Measurements from ENCODE around the gene GSTA4.

Gene GSTA4

DNA sequence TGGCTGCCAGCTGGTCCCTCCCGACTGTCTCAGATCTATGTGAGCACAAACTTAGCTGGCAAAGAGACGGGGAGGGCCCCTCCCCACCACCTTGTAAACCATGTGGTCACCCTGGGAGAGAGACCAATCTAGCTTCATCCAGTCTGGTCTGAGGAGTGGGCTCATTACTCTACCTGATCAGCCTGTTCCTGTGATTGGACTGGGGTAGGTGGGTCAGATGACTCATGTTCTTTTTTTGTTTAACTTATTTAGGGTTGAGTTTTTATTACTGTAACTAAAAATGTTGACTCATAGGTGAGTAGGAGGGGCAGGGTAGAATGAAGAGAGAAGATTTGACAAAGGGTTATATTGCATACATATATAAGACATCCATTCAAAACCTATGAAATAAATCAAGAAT lies 4.7 kb downstream of the GSTA4 start:
- no peaks in the 10 kb centered on the region for H3K4me1 ChIP-seq (ENCODE audit: control insufficient read depth, insufficient read depth, low read length)
- H3K9ac ChIP-seq (ENCODE audit: low read depth, low read length) = no peak overlapping the region
- no peak overlapping the region for H3K4me3 ChIP-seq (ENCODE audit: low read depth, low read length)

DNA sequence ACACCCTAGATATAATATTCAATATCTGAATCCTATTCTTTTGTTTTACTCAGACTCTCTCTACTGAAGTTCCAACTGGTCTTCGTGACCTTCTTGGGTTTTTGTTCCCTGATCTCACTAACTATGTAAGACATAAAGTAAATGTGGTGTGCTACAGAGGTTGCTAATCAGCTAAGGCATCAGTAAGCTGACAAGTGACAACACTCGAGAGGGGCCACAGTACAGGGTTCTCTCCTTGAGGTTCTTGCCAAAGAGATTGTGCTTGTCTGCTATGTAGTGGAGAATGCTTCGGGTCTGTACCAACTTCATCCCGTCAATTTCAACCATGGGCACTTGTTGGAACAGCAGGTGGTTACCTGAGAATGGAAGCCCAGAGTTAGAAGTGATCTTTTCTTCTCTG lies 9.9 kb downstream of the GSTA4 start:
- no peaks in the 10 kb centered on the region for H3K9me3 ChIP-seq (ENCODE audit: control insufficient read depth, insufficient read depth, low read length)
- H3K4me1 ChIP-seq (ENCODE audit: control insufficient read depth, insufficient read depth, low read length) = no peaks in the 10 kb centered on the region
- no peaks in the 10 kb centered on the region for H3K36me3 ChIP-seq (ENCODE audit: control insufficient read depth, insufficient read depth, low read length)
- no peaks in the 10 kb centered on the region for H3K27me3 ChIP-seq (ENCODE audit: control insufficient read depth, insufficient read depth, low read length)
- H3K4me3 ChIP-seq (ENCODE audit: low read depth, low read length) = no peak overlapping the region
- no peak overlapping the region for H3K9ac ChIP-seq (ENCODE audit: low read depth, low read length)

More for the DNA sequence above, 4.7 kb downstream of the GSTA4 start:
- no peaks in the 10 kb centered on the region for H3K9me3 ChIP-seq (ENCODE audit: control insufficient read depth, insufficient read depth, low read length)
- H3K27me3 ChIP-seq (ENCODE audit: control insufficient read depth, insufficient read depth, low read length) = no peaks in the 10 kb centered on the region
- H3K36me3 ChIP-seq (ENCODE audit: control insufficient read depth, insufficient read depth, low read length) = no peaks in the 10 kb centered on the region

DNA sequence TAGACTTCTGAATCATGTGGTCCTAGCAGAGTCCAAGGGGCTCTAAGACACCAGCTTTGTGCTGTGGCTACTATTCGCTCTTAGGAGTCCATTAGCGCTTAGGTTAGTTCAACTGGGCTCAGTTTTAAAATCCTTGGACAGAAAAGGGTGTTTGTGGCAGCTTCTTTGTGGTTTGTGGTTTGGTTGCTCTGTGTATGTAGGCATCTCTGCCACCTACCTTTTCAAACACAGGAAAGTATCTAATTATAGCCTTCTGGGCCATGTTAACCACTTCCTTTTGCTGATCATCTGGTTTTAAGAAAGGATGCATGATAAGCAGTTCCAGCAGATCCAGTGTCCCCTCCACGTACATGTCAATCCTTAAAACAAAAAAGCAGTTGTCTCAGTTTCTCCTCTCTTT lies 10.8 kb downstream of the GSTA4 start:
- Histone ChIP-seq H3K4me3 (ENCODE audit: low read depth, low read length) (no peak overlapping the region), H3K36me3 (ENCODE audit: control insufficient read depth, insufficient read depth, low read length) (no peaks in the 10 kb centered on the region), H3K9ac (ENCODE audit: low read depth, low read length) (no peak overlapping the region)

GRCh38 chr6:52983159-52983848 lies 11.8 kb downstream of the GSTA4 start:
- Histone ChIP-seq H3K9ac (ENCODE audit: low read depth, low read length) (no peak overlapping the region), H3K27me3 (ENCODE audit: control insufficient read depth, insufficient read depth, low read length) (no peaks in the 10 kb centered on the region), H3K4me3 (ENCODE audit: low read depth, low read length) (no peak overlapping the region), H3K9me3 (ENCODE audit: control insufficient read depth, insufficient read depth, low read length) (no peaks in the 10 kb centered on the region), H3K4me1 (ENCODE audit: control insufficient read depth, insufficient read depth, low read length) (no peaks in the 10 kb centered on the region), H3K36me3 (ENCODE audit: control insufficient read depth, insufficient read depth, low read length) (no peaks in the 10 kb centered on the region)

More for the DNA sequence above, 10.8 kb downstream of the GSTA4 start:
- no peaks in the 10 kb centered on the region for H3K27me3 ChIP-seq (ENCODE audit: control insufficient read depth, insufficient read depth, low read length)
- H3K4me1 ChIP-seq (ENCODE audit: control insufficient read depth, insufficient read depth, low read length) = no peaks in the 10 kb centered on the region
- no peaks in the 10 kb centered on the region for H3K9me3 ChIP-seq (ENCODE audit: control insufficient read depth, insufficient read depth, low read length)

GRCh38 chr6:52982680-52983079 lies 12.4 kb downstream of the GSTA4 start:
- no peak overlapping the region for H3K4me3 ChIP-seq (ENCODE audit: low read depth, low read length)
- no peaks in the 10 kb centered on the region for H3K4me1 ChIP-seq (ENCODE audit: control insufficient read depth, insufficient read depth, low read length)
- no peaks in the 10 kb centered on the region for H3K36me3 ChIP-seq (ENCODE audit: control insufficient read depth, insufficient read depth, low read length)
- H3K9me3 ChIP-seq (ENCODE audit: control insufficient read depth, insufficient read depth, low read length) = no peaks in the 10 kb centered on the region
- H3K9ac ChIP-seq (ENCODE audit: low read depth, low read length) = no peak overlapping the region
- no peaks in the 10 kb centered on the region for H3K27me3 ChIP-seq (ENCODE audit: control insufficient read depth, insufficient read depth, low read length)

DNA sequence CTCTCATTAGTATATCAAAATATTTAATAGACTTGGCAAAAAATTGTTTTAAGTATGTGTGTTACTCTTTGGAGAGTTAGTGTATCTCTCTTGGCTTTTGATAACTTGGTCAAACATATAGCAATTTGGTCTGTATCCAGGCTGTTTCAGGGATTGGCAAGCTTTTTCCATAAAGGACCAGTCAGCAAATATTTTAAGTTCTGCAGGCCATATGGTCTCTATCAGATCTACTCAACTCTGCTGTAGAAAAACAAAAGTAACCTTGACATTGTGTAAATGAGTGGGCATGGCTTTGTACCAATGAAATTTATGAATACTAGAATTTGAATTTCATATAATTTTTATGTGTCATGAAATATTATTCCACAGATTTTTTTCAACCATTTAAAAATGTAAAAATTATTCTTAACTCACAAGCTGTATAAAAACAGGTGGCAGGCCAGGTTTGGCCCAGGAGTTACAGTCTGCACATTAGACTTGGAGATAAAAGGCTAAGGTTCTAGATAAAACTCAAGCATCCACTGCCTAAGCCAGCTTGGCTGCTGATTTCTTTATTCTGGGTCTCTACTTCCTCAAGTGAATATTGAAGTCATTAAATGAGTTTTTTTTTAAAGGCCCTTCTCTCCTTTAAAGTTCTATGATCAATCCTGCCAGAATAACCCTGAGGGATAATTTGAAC lies 13.7 kb downstream of the GSTA4 start:
- no peaks in the 10 kb centered on the region for H3K27me3 ChIP-seq (ENCODE audit: control insufficient read depth, insufficient read depth, low read length)
- H3K4me3 ChIP-seq (ENCODE audit: low read depth, low read length) = no peak overlapping the region
- H3K9ac ChIP-seq (ENCODE audit: low read depth, low read length) = no peak overlapping the region

DNA sequence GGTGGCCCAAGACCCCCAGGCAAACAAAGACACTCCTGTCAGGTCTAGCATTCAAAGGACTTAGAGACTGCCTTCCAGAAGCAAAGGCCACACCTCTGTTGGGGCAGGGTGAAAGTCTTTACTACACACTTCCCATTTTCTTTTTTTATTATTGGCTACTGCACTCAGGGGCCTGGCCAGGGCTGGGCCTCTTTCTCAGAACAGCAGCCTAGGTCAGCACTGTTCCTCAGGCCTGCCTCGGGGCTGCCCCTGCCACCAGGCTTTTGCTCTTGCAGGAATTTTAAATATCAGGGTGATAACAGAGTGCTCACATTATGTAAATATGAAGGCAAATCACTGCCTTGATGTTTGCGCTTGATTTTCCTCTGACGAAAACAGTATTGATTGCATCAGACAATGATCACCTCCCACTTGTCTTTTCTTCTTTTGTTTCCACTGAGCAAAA lies 18.5 kb downstream of the GSTA4 start:
- H3K36me3 ChIP-seq (ENCODE audit: control insufficient read depth, insufficient read depth, low read length) = no peaks in the 10 kb centered on the region
- no peak overlapping the region for H3K4me3 ChIP-seq (ENCODE audit: low read depth, low read length)
- no peaks in the 10 kb centered on the region for H3K9me3 ChIP-seq (ENCODE audit: control insufficient read depth, insufficient read depth, low read length)
- H3K4me1 ChIP-seq (ENCODE audit: control insufficient read depth, insufficient read depth, low read length) = peaks cover 6% of the 10 kb centered on the region
- no peak overlapping the region for H3K9ac ChIP-seq (ENCODE audit: low read depth, low read length)
- no peaks in the 10 kb centered on the region for H3K27me3 ChIP-seq (ENCODE audit: control insufficient read depth, insufficient read depth, low read length)

More for the DNA sequence above, 13.7 kb downstream of the GSTA4 start:
- Histone ChIP-seq H3K9me3 (ENCODE audit: control insufficient read depth, insufficient read depth, low read length) (no peaks in the 10 kb centered on the region), H3K4me1 (ENCODE audit: control insufficient read depth, insufficient read depth, low read length) (no peaks in the 10 kb centered on the region), H3K36me3 (ENCODE audit: control insufficient read depth, insufficient read depth, low read length) (no peaks in the 10 kb centered on the region)

- Histone ChIP-seq H3K27me3 (ENCODE audit: control insufficient read depth, insufficient read depth, low read length) (no peaks in the 10 kb centered on the region), H3K4me3 (ENCODE audit: low read depth, low read length) (no peak overlapping the region), H3K36me3 (ENCODE audit: control insufficient read depth, insufficient read depth, low read length) (no peaks in the 10 kb centered on the region), H3K9ac (ENCODE audit: low read depth, low read length) (no peak overlapping the region), H3K9me3 (ENCODE audit: control insufficient read depth, insufficient read depth, low read length) (no peaks in the 10 kb centered on the region), H3K4me1 (ENCODE audit: control insufficient read depth, insufficient read depth, low read length) (peaks cover 6% of the 10 kb centered on the region)
Observed at GRCh38 chr6:52976149-52976548, 18.9 kb downstream of the GSTA4 start.

- Histone ChIP-seq H3K4me3 (ENCODE audit: low read depth, low read length) (no peak overlapping the region), H3K36me3 (ENCODE audit: control insufficient read depth, insufficient read depth, low read length) (no peaks in the 10 kb centered on the region), H3K9ac (ENCODE audit: low read depth, low read length) (no peak overlapping the region)
Observed at GRCh38 chr6:52975580-52975979, 19.5 kb downstream of the GSTA4 start.

DNA sequence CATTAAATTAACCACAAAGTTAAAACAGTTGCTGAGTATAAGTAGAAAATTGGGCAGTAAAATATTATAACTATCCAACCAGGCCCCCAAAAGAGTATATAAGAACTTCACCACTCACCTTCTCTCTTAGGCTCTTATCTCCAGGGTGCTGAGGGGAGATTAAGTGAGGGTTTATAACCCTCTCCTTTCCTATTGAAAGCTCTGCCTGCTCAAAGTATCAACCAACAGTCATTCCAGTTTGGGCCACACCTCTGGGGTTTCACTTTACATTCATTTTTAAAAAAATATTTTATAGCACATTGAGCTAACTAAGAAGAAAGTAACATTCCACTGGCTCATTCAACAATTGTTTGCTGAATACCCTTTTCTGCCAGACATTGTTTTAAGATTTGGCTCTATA lies 22.1 kb downstream of the GSTA4 start:
- Histone ChIP-seq H3K4me3 (ENCODE audit: low read depth, low read length) (no peak overlapping the region), H3K9me3 (ENCODE audit: control insufficient read depth, insufficient read depth, low read length) (no peaks in the 10 kb centered on the region), H3K4me1 (ENCODE audit: control insufficient read depth, insufficient read depth, low read length) (peaks cover 6% of the 10 kb centered on the region), H3K36me3 (ENCODE audit: control insufficient read depth, insufficient read depth, low read length) (no peaks in the 10 kb centered on the region), H3K9ac (ENCODE audit: low read depth, low read length) (no peak overlapping the region), H3K27me3 (ENCODE audit: control insufficient read depth, insufficient read depth, low read length) (no peaks in the 10 kb centered on the region)

More at GRCh38 chr6:52975580-52975979, 19.5 kb downstream of the GSTA4 start:
- no peaks in the 10 kb centered on the region for H3K9me3 ChIP-seq (ENCODE audit: control insufficient read depth, insufficient read depth, low read length)
- H3K4me1 ChIP-seq (ENCODE audit: control insufficient read depth, insufficient read depth, low read length) = peaks cover 6% of the 10 kb centered on the region
- no peaks in the 10 kb centered on the region for H3K27me3 ChIP-seq (ENCODE audit: control insufficient read depth, insufficient read depth, low read length)

DNA sequence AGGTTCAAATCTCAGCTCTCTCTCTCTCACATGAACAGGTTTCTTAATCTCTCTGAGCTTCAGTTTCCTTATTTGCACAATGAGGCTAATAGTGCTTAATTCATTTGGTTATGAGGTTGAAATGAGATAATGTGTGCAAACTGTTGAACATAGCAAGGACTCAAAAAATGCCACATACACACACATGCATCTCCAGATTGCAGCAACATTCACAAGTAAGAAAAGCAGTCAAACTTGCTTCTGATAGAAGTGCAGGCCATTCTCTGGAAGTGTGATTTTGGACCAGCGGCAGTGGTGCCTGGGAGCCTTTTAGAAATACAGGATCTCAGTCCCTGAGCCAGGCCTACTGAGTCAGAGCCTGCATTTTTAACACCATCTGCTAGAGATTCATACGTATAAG lies 25.7 kb downstream of the GSTA4 start:
- no peak overlapping the region for H3K9ac ChIP-seq (ENCODE audit: low read depth, low read length)
- no peaks in the 10 kb centered on the region for H3K27me3 ChIP-seq (ENCODE audit: control insufficient read depth, insufficient read depth, low read length)
- no peaks in the 10 kb centered on the region for H3K36me3 ChIP-seq (ENCODE audit: control insufficient read depth, insufficient read depth, low read length)
- H3K4me1 ChIP-seq (ENCODE audit: control insufficient read depth, insufficient read depth, low read length) = no peaks in the 10 kb centered on the region
- no peak overlapping the region for H3K4me3 ChIP-seq (ENCODE audit: low read depth, low read length)
- H3K9me3 ChIP-seq (ENCODE audit: control insufficient read depth, insufficient read depth, low read length) = no peaks in the 10 kb centered on the region

- Histone ChIP-seq H3K27me3 (ENCODE audit: control insufficient read depth, insufficient read depth, low read length) (no peaks in the 10 kb centered on the region), H3K9ac (ENCODE audit: low read depth, low read length) (no peak overlapping the region)
Observed at GRCh38 chr6:52966101-52966500, 29.0 kb downstream of the GSTA4 start.

More at GRCh38 chr6:52966101-52966500, 29.0 kb downstream of the GSTA4 start:
- no peak overlapping the region for H3K4me3 ChIP-seq (ENCODE audit: low read depth, low read length)
- H3K4me1 ChIP-seq (ENCODE audit: control insufficient read depth, insufficient read depth, low read length) = no peaks in the 10 kb centered on the region
- peaks cover 4% of the 10 kb centered on the region for H3K9me3 ChIP-seq (ENCODE audit: control insufficient read depth, insufficient read depth, low read length)
- no peaks in the 10 kb centered on the region for H3K36me3 ChIP-seq (ENCODE audit: control insufficient read depth, insufficient read depth, low read length)

All from iPS-15b (cell line).